ENCODE measurements around the gene TTLL10. TPM values are rescaled to one million over a fixed set of nuclear protein-coding genes. Genes with fewer than 3 reads are reported as not detected.

TTLL10 gene
- total RNA-seq, 1 donor from 2014 or later, result 0.10 TPM

DNA sequence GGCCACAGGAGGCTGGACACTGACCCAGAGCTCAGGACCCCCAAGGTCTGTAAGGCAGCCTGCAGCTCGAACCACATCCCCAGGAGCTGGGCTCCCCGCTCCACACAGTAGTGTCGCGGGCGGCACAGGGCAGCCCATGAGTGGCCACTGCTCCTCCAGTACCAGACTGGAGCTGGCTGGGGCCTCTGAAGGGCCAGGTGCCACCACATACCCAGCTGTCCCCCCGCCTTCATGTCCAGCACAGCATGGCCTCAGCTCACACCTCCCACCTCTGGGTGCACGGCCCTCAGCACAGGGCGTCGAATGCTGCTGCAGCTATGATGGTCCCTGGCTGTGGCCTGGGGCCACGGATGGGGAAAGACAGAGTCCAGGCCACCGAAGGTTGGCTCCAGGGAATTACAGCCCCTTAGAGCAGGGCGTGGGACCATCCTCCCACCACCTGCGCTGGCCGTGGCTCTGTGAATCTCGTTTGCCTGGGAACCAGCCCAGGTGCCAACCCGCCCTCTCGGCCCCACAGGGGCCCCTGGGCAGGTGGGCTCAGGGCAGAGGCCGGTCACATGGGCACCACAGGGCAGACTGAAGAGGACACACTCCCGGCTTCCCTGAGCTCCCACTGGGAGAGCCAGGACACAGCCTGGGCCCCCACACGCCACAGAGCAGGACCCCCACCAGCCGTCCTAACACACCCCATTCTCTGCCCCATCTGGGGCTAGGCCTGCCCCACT lies 42.4 kb downstream of the TTLL10 start:
- Mint-ChIP-seq H3K4me3 (peak overlapping the region; percentile 86), H3K27ac (peak overlapping the region; percentile 99), H3K9me3 (no peaks in the 10 kb centered on the region), H3K4me1 (ENCODE audit: low read depth) (peaks cover 46% of the 10 kb centered on the region), H3K36me3 (ENCODE audit: low read depth) (peaks cover 33% of the 10 kb centered on the region), H3K27me3 (ENCODE audit: insufficient read depth) (no peaks in the 10 kb centered on the region)
- intact Hi-C loops (cut with micrococcal nuclease), result loop anchor here (1.0 to 2.0 kb wide), 2 partner anchors 8 to 15 kb away; no protein-coding TSS in a partner anchor
- DNase-seq (ENCODE audit: low spot score), result no peak

DNA sequence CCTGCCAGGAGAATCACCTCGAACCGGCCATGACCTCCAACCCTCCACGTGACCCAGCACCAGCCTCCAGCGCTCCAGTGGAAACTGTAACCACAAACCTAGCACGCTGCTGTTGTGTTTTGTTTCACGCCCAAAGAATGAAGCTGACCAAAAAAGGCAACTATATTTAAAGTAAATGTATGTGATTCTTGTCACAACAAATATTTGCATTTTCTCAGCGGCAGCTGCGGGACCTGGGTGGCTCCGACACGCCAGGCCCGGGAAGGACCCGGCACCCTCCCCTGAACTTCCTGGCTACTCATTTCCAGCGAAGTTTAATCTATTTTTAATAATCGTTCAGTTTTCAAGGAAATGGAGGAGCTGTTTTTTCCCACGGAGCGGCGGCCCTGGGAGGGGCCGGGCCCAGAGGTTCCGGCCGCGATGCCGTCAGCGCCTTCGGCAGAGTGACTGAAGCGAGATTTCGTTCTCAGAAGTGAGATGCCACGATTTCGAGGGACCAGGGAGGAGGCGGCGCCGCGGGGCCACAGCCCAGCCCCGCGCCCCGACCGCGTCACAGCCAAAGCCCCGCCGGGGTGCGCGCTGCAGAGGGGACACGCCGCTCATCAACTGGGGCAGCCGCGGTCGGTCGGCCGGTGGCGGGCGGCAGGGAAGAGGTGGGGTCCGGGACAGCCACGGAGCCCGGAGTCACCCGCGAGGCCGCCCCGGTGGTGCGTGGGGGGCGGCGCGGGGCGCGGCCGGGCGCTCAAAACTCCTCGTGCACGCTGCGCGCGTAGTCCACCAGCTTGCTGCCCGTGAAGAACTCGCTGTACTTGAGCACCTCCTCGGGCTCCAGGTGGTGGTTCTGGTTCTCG lies 43.3 kb downstream of the TTLL10 start:
- no peak for DNase-seq (ENCODE audit: low spot score)
- Mint-ChIP-seq H3K36me3 (ENCODE audit: low read depth) (peaks cover 37% of the 10 kb centered on the region), H3K27ac (peak overlapping the region; percentile 99), H3K9me3 (no peaks in the 10 kb centered on the region), H3K4me1 (ENCODE audit: low read depth) (peaks cover 46% of the 10 kb centered on the region), H3K27me3 (ENCODE audit: insufficient read depth) (no peaks in the 10 kb centered on the region), H3K4me3 (peak overlapping the region; percentile 86)
- intact Hi-C loops (cut with micrococcal nuclease), result loop anchor here (1.0 kb wide), 1 partner anchor 9 kb away; no protein-coding TSS in a partner anchor

DNA sequence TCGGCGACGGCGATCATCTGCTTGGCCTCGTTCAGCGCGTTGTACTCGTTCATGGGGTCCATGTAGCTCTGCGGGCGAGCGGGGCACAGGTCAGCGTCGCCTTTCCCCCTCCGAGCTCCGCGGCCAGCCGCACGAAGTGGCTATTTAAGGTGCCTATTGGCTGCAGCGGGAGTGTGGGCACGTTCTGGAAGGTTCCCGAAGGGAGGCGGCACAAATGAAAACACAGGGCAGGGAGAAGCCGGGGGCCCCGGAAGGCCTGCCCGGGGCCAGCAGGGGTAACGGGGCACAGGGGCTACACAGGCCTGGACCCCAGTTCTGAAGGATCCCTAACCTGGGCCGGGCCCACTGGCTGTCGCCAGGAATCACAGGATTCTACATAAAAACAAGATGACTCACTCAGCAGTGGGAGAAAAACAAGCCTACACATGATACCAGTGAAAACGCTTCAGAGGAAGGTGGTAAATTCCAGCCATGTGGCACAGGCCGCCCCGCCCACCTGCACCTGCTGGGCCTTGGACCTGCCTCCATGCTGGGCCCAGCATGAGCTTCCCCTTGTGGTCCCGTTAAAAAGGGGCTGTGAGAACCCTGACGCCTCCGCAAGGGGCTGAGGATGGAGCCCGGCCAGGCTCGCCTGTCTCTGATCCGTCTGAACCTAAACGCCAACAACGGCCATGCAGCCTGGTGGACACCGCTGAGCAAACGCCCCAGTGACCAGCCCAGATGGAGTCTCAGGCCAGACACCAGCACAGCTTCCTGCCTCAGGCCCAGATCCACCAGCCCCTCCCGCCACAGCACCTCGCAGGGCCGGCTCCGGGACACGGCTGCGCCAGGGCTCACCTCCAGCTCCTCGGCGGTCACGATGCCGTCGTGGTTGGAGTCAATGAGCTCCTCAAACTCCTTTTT lies 44.2 kb downstream of the TTLL10 start:
- H3K4me3 Mint-ChIP-seq, result peak overlapping the region; percentile 37
- H3K36me3 Mint-ChIP-seq (ENCODE audit: low read depth), result peaks cover 40% of the 10 kb centered on the region
- H3K4me1 Mint-ChIP-seq (ENCODE audit: low read depth), result peaks cover 49% of the 10 kb centered on the region
- peak overlapping the region; percentile 86 for H3K27ac Mint-ChIP-seq
- intact Hi-C loops (cut with micrococcal nuclease), result no loop called here
- no peaks in the 10 kb centered on the region for H3K9me3 Mint-ChIP-seq
- no peaks in the 10 kb centered on the region for H3K27me3 Mint-ChIP-seq (ENCODE audit: insufficient read depth)
- no peak for DNase-seq (ENCODE audit: low spot score)

DNA sequence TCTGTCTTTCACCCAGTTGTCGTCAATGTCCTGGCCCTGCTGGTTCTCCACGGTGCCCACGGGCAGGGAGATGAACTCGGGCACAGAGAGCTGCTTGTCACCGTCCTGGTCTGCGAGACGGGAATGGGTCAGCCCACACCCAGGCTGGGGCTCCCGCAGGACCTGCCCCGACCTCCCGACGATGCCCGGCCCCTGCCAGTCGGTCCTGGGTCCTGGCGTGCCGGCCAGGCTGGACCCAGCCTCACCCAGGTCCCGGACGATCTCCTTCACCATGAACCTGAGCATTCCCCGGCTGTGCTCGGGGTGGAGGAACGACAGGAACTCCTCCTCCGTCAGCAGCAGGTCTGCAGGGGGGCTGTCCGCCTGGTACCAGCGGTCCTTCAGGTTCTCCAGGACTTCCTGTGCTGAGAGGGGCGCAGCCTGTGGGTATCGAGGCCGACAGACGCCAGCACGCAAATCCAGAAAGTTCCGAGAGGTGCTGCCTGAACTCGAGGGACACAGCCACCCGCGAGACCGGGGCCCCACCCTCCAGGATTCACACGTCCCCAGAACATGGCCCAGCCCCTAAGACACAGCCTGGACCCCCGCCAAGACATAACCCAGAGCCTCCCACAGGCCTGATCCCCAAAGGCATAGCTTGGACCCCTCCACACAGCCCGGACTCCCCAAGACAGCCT lies 45.0 kb downstream of the TTLL10 start:
- peaks cover 50% of the 10 kb centered on the region for H3K4me1 Mint-ChIP-seq (ENCODE audit: low read depth)
- no peaks in the 10 kb centered on the region for H3K9me3 Mint-ChIP-seq
- DNase-seq (ENCODE audit: low spot score), result no peak
- peaks cover 46% of the 10 kb centered on the region for H3K36me3 Mint-ChIP-seq (ENCODE audit: low read depth)
- peak overlapping the region; percentile 30 for H3K4me3 Mint-ChIP-seq
- H3K27ac Mint-ChIP-seq, result peak overlapping the region; percentile 87
- no peaks in the 10 kb centered on the region for H3K27me3 Mint-ChIP-seq (ENCODE audit: insufficient read depth)
- intact Hi-C loops (cut with micrococcal nuclease), result no loop called here

DNA sequence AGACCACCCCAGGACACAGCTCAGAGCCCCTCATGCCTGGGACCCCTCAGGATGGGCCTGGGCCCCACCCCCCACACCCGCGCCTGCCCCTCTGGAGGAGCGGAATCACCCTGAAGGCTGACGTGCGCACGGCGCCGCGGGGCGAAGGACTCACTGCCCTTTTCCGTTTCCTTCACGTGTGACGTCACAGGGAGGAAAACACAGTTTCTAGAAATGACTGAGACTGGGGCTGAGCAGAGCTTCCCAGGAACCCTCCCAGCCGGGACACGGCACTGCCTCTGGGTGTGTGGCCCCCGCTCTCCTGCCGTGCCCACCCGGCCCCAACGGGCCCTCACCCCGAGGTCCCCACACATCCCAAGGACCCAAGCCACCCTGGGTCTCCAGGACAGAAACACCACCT lies 45.7 kb downstream of the TTLL10 start:
- Mint-ChIP-seq H3K27me3 (ENCODE audit: insufficient read depth) (no peaks in the 10 kb centered on the region), H3K27ac (peak overlapping the region; percentile 87), H3K9me3 (no peaks in the 10 kb centered on the region), H3K4me1 (ENCODE audit: low read depth) (peaks cover 48% of the 10 kb centered on the region), H3K4me3 (no peak overlapping the region), H3K36me3 (ENCODE audit: low read depth) (peaks cover 47% of the 10 kb centered on the region)
- intact Hi-C loops (cut with micrococcal nuclease), result no loop called here
- no peak for DNase-seq (ENCODE audit: low spot score)

DNA sequence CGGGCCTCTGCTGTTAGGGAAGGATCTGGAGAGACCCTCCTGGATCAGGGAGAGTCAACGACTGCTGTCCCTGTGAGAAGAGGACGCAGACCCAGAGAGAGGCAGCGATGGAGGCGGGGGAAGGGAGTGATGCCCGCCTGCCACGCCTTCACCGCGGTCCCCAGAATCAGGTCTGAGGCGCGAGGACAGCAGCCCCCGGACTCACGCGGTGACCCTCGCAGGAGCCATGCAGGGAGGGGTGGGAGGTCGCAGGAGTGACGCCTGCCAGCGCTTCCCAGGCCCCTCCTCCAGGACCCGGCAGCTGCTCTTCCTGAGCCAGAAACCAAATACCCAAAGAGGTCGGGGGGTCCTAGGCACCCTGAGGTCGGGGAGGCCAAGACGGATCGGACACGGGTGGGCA lies 46.5 kb downstream of the TTLL10 start:
- peaks cover 47% of the 10 kb centered on the region for H3K36me3 Mint-ChIP-seq (ENCODE audit: low read depth)
- no peak for DNase-seq (ENCODE audit: low spot score)
- H3K4me3 Mint-ChIP-seq, result no peak overlapping the region
- H3K4me1 Mint-ChIP-seq (ENCODE audit: low read depth), result peaks cover 39% of the 10 kb centered on the region
- no peaks in the 10 kb centered on the region for H3K9me3 Mint-ChIP-seq
- H3K27ac Mint-ChIP-seq, result peak overlapping the region; percentile 87
- intact Hi-C loops (cut with micrococcal nuclease), result no loop called here
- no peaks in the 10 kb centered on the region for H3K27me3 Mint-ChIP-seq (ENCODE audit: insufficient read depth)

DNA sequence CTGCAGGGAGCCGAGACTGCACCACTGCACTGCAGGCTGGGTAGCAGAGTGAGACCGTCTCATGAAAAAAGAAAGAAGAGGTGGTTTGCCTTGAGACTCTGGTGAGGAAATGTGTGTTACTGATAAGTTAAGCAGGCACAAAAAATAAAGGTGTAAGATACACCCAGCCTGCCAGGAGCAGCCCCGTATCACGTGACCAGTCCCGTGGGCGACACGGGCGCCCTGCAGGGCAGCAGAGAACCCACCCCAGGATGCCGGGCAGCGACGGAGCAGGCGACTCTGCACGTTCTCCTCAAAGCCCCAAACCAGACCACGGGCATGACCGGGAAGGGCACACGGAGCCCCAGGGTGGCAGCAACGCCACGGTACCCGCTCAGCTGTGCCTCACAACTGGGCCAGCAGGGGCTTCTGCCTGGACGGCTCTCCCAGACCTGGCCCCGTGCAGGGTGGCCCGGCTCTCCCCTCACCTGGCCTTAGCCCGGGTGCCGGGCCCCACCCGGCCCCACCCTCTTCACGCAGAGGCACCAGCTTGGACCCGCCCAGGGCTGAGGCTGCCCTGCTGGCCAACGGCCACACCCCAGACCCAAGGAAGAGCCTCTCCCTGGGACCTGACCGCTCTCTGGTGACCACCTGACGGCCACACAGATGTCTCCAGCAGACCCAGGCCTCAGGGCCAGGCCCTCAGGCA lies 48.4 kb downstream of the TTLL10 start:
- no peak for DNase-seq (ENCODE audit: low spot score)
- no peaks in the 10 kb centered on the region for H3K9me3 Mint-ChIP-seq
- H3K36me3 Mint-ChIP-seq (ENCODE audit: low read depth), result peaks cover 48% of the 10 kb centered on the region
- intact Hi-C loops (cut with micrococcal nuclease), result no loop called here
- no peaks in the 10 kb centered on the region for H3K27me3 Mint-ChIP-seq (ENCODE audit: insufficient read depth)
- no peak overlapping the region for H3K4me3 Mint-ChIP-seq
- peaks cover 23% of the 10 kb centered on the region for H3K4me1 Mint-ChIP-seq (ENCODE audit: low read depth)
- H3K27ac Mint-ChIP-seq, result no peak overlapping the region

DNA sequence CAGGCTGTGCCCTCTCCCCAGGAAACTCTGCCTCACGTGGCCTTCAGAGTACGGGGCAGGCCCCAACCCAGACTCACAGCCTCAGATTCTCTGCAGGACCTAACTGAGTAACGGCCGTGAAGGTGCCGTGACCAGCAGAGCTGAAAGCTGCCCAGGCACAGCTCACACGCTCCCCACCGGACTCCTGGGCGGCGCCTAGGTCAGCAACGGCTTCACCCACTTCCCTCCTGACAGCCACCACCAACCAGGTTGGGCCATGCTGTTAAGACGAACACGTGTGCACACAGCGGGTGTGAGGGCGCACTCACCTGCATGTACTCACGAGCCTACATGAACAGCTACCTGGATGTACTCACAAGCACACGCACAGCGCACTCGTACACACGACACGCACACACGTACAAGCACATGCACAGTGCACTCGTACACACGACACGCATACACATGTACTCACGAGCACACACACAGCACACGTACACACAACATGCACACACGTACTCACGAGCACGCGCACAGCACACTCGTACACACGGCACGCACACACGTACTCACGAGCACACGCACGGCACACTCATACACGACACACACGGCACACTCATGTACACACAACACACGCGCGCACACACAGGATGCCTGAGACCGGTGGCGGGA lies 49.0 kb downstream of the TTLL10 start:
- no peaks in the 10 kb centered on the region for H3K9me3 Mint-ChIP-seq
- intact Hi-C loops (cut with micrococcal nuclease), result no loop called here
- H3K4me3 Mint-ChIP-seq, result no peak overlapping the region
- peaks cover 45% of the 10 kb centered on the region for H3K36me3 Mint-ChIP-seq (ENCODE audit: low read depth)
- peak overlapping the region; percentile 53 for H3K27ac Mint-ChIP-seq
- no peaks in the 10 kb centered on the region for H3K27me3 Mint-ChIP-seq (ENCODE audit: insufficient read depth)
- no peak for DNase-seq (ENCODE audit: low spot score)
- H3K4me1 Mint-ChIP-seq (ENCODE audit: low read depth), result peaks cover 20% of the 10 kb centered on the region

DNA sequence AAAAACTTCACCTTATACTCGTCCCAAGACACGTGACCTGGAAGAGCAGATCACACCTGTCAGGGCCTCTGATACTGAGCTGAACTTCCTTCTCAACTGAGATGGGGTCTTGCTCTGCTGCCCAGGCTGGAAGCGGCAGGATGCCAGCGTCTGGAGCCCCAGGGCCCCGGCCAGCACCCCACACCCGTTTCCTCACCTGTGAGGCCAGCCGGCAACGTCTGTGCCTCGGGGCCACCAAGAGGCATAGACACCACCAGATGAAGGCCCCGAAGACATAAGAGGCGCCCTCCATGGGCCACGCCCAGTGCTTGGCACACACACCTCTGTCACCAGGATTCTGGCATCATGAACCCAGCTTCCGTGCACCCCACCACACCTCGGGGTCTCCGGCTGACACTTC lies 49.6 kb downstream of the TTLL10 start:
- peaks cover 40% of the 10 kb centered on the region for H3K36me3 Mint-ChIP-seq (ENCODE audit: low read depth)

DNA sequence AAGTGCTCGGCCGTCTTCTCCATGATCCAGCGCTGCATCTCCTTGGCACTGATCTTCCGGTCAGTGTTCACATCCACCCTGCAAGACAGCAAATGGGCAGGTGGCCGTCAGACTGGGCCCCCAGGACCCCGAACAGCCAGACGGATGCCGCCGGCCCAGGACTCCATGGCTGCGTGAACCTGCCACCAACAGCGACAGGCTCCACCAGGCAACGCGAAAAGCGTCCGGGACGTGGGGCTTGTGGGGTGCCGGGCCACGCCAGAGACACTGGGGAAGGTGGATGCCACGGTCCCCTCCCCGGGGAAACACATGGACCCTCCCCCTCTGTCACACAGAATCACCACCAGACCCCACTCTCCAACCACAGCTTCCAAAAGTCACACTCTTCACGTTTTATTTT lies 50.2 kb downstream of the TTLL10 start:
- intact Hi-C loops (cut with micrococcal nuclease), result no loop called here
- no peak for DNase-seq (ENCODE audit: low spot score)
- Mint-ChIP-seq H3K9me3 (no peaks in the 10 kb centered on the region), H3K4me3 (no peak overlapping the region), H3K27ac (no peak overlapping the region), H3K27me3 (ENCODE audit: insufficient read depth) (no peaks in the 10 kb centered on the region), H3K36me3 (ENCODE audit: low read depth) (peaks cover 40% of the 10 kb centered on the region), H3K4me1 (ENCODE audit: low read depth) (peaks cover 12% of the 10 kb centered on the region)

More for the DNA sequence above, 49.6 kb downstream of the TTLL10 start:
- intact Hi-C loops (cut with micrococcal nuclease), result no loop called here
- no peaks in the 10 kb centered on the region for H3K9me3 Mint-ChIP-seq
- H3K4me1 Mint-ChIP-seq (ENCODE audit: low read depth), result peaks cover 15% of the 10 kb centered on the region
- no peaks in the 10 kb centered on the region for H3K27me3 Mint-ChIP-seq (ENCODE audit: insufficient read depth)
- H3K27ac Mint-ChIP-seq, result peak overlapping the region; percentile 53
- no peak overlapping the region for H3K4me3 Mint-ChIP-seq
- DNase-seq (ENCODE audit: low spot score), result no peak

DNA sequence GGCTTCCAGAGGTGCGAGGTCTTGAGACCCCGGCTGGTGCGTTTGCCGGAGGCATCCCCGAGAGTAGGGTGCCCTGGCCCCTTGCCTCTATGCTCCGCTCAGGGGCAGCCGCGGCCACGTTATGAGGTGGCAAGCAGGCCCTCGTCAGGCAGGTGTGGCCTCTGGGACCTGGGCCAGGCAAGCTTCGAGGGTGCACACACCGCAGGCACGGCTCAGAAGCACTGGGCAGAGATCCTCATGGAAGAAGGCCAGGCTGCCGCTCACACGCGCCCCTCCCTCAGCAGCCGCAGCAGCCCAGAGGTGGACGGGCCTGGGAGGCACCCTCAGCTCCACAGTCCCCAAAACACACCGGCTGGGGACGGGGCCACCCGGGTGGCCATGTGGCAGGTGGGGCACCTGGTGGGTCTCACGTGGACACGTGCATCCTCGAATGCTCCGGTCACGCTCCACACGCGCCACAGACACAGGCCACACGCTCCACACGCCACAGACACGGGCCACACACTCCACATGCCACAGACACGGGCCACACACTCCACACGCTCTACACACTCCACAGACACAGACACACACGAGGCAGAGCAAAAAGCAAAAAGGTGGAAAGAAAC lies 51.7 kb downstream of the TTLL10 start:
- no peak for DNase-seq (ENCODE audit: low spot score)
- peak overlapping the region; percentile 11 for H3K4me3 Mint-ChIP-seq
- intact Hi-C loops (cut with micrococcal nuclease), result no loop called here
- peaks cover 18% of the 10 kb centered on the region for H3K4me1 Mint-ChIP-seq (ENCODE audit: low read depth)
- H3K9me3 Mint-ChIP-seq, result no peaks in the 10 kb centered on the region
- H3K36me3 Mint-ChIP-seq (ENCODE audit: low read depth), result peaks cover 40% of the 10 kb centered on the region
- H3K27ac Mint-ChIP-seq, result peak overlapping the region; percentile 34
- no peaks in the 10 kb centered on the region for H3K27me3 Mint-ChIP-seq (ENCODE audit: insufficient read depth)
